Forelimb muscle (tissue), 1 donor: Measurements from ENCODE around the gene ACTR1A. TPM values are rescaled to one million over a fixed set of nuclear protein-coding genes. Genes with fewer than 3 reads are reported as not detected.
"Not testable (repeated sequence)": the region's sequence is repeated elsewhere in the genome, so short reads cannot be mapped to it uniquely, and the experiment has no call there.

Experiments used
- DNase-seq: peaks from one replicate; pipeline ENCODE4 v3.0.0-alpha.2; 2013; ENCODE audit warnings: low read depth
- polyA plus RNA-seq: library from polyadenylated mRNA; unstranded; fragments of 120-200 nt; gene quantifications from one replicate; pipeline ENCODE4 v1.2.1, GENCODE V29; 2013; ENCODE audit not compliant: insufficient read length

Gene ACTR1A
- polyA plus RNA-seq, 1 donor: 73.9 TPM

GRCh38 chr10:102454662-102455487, 47.6 kb downstream of the ACTR1A start:
- not testable (repeated sequence) for DNase-seq

GRCh38 chr10:102453502-102453901, 49.0 kb downstream of the ACTR1A start:
- no peak for DNase-seq

- no peak for DNase-seq
These were observed 49.7 kb downstream of the ACTR1A start for GRCh38 chr10:102452672-102453340.

GRCh38 chr10:102451105-102451969, 51.2 kb downstream of the ACTR1A start, which contains the start of gene C10orf95:
C10orf95 (minus strand) TSS chr10:102451543; CDS start chr10:102451093, 450 bp downstream.
- no peak for DNase-seq

- DNase-seq: peak; percentile 55
These were observed 52.0 kb downstream of the ACTR1A start for GRCh38 chr10:102450374-102451104.

- DNase-seq: no peak
These were observed 52.5 kb downstream of the ACTR1A start for GRCh38 chr10:102450124-102450373.

- DNase-seq: no peak
These were observed 53.0 kb downstream of the ACTR1A start for GRCh38 chr10:102449321-102450123.

- DNase-seq: no peak
These were observed 57.7 kb downstream of the ACTR1A start for GRCh38 chr10:102444851-102445250.

GRCh38 chr10:102438374-102438773, 64.1 kb downstream of the ACTR1A start:
- no peak for DNase-seq

- no peak for DNase-seq
These were observed 65.0 kb downstream of the ACTR1A start for GRCh38 chr10:102437515-102437914.

GRCh38 chr10:102436312-102436711, 66.2 kb downstream of the ACTR1A start:
- no peak for DNase-seq

GRCh38 chr10:102435529-102436233, 66.8 kb downstream of the ACTR1A start:
- no peak for DNase-seq

GRCh38 chr10:102435133-102435497, 67.4 kb downstream of the ACTR1A start:
- no peak for DNase-seq

- DNase-seq: no peak
These were observed 67.9 kb downstream of the ACTR1A start for GRCh38 chr10:102434394-102435132.

GRCh38 chr10:102433619-102434046, 68.9 kb downstream of the ACTR1A start:
- no peak for DNase-seq

GRCh38 chr10:102432162-102432950, 70.2 kb downstream of the ACTR1A start, which contains the start of gene CUEDC2:
CUEDC2 (minus strand) TSS chr10:102432574; CDS start chr10:102425188, 7,386 bp downstream.
- DNase-seq: peak; percentile 88

- DNase-seq: no peak
These were observed 70.9 kb downstream of the ACTR1A start for GRCh38 chr10:102431452-102432124.

- DNase-seq: no peak
These were observed 73.0 kb downstream of the ACTR1A start for GRCh38 chr10:102429468-102429867.
